ENCODE results near the gene NUBPL. TPM values are rescaled to one million over a fixed set of nuclear protein-coding genes. Genes with fewer than 3 reads are reported as not detected.

The NUBPL gene
- total RNA-seq (2014; rRNA removed; shearing (Covaris generic)), result 15.7 and 26.8 TPM in 2 replicates

GRCh38 chr14:31561155-31561846, at the start of gene NUBPL:
NUBPL (plus strand) TSS chr14:31561404; CDS start chr14:31561440, 36 bp downstream.
- in situ Hi-C loops (cut with HindIII; ENCODE audit: low sequenced_read_pairs), result no loop called here
- peak; percentile 94 for DNase-seq (ENCODE audit: low spot score)

- in situ Hi-C loops (cut with HindIII; ENCODE audit: low sequenced_read_pairs), result no loop called here
- no peak for DNase-seq (ENCODE audit: low spot score)
These were observed 34.1 kb upstream of the NUBPL start for GRCh38 chr14:31527087-31527486.

- DNase-seq (ENCODE audit: low spot score), result no peak
- in situ Hi-C loops (cut with HindIII; ENCODE audit: low sequenced_read_pairs), result no loop called here
These were observed 33.7 kb upstream of the NUBPL start for GRCh38 chr14:31527546-31527945.

DNA sequence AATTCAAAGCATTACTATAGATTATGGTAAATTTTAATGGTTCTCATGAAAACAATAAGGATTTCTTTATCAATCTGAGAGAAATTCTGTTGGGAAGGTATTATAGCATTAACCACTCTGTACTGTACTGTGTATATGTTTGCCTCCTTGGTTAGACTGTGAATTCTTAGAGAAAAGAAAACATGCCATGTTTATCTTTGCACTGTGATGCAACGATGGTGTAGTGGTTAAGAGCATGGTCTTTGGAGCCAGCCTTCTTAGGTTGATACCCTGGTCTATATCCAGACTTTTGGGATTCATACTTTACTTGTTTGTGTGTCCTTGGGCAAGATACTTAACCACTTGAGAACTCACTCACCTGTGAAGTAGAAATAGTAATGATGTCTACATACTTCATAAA, 32.2 kb upstream of the NUBPL start:
- in situ Hi-C loops (cut with HindIII; ENCODE audit: low sequenced_read_pairs), result no loop called here
- DNase-seq (ENCODE audit: low spot score), result no peak

DNA sequence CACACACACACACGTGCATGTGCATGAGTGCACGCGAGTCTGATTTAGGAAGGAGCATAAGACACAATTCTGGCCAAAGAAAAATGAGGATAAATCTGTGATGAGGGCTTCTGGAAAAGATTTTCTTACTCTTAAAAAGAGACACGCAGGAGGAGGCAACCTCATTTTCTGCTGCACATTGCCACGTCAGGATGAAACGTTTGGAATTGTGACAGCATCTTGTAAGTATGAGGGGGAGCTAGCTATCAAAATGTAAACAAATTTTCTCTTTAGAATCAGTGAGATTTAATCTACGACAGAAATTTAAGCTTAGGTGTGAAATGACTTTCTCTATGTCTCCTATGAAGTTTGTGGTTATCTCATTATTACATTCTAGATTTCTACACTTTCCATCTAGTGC, 31.1 kb upstream of the NUBPL start:
- in situ Hi-C loops (cut with HindIII; ENCODE audit: low sequenced_read_pairs), result no loop called here
- DNase-seq (ENCODE audit: low spot score), result no peak

GRCh38 chr14:31536201-31536960, 24.8 kb upstream of the NUBPL start:
- no peak for DNase-seq (ENCODE audit: low spot score)
- in situ Hi-C loops (cut with HindIII; ENCODE audit: low sequenced_read_pairs), result no loop called here

GRCh38 chr14:31541702-31542101, 19.5 kb upstream of the NUBPL start:
- in situ Hi-C loops (cut with HindIII; ENCODE audit: low sequenced_read_pairs), result no loop called here
- no peak for DNase-seq (ENCODE audit: low spot score)

DNA sequence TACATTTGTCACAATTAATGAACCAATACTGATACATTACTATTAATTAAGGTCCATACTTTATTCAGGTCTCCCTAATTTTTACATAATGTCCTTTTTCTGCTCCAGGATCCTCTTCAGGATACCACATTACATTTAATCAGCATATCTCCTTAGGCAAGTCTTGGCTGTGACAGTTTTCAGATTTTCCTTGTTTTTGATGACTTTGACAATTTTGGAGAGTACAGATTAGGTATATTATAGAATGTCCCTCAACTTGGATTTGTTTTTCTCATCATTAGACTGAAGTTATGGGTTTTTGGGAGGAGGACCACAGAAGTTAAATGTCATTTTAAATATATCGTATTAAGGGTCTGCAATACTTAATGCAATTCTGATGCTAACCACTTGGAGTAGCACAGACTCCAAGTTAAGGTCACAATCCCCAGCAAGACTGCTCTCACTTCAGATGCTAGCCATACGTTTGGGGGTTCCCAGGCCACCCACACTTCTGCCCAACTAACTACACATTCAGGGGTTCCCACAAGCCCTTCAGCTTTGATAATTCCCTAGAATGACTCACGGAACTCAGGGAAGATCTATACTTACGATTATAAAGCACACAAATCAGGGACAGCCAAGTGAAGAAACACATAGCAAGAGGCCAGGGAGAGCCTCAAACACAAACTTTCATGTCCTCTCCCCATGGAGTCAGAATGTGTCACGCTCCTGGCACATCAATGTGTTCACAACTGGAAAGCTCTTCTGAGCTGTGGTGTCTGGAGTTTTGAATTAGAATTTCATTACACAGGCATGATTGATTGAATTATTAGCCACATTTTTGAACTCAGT, 17.0 kb upstream of the NUBPL start:
- DNase-seq (ENCODE audit: low spot score), result no peak
- in situ Hi-C loops (cut with HindIII; ENCODE audit: low sequenced_read_pairs), result no loop called here

- in situ Hi-C loops (cut with HindIII; ENCODE audit: low sequenced_read_pairs), result no loop called here
- DNase-seq (ENCODE audit: low spot score), result no peak
These were observed 16.4 kb upstream of the NUBPL start for GRCh38 chr14:31544816-31545215.

GRCh38 chr14:31545328-31545727, 15.9 kb upstream of the NUBPL start:
- in situ Hi-C loops (cut with HindIII; ENCODE audit: low sequenced_read_pairs), result no loop called here
- no peak for DNase-seq (ENCODE audit: low spot score)

- no peak for DNase-seq (ENCODE audit: low spot score)
These were observed 11.4 kb upstream of the NUBPL start for GRCh38 chr14:31549817-31550216.

GRCh38 chr14:31550589-31550988, 10.6 kb upstream of the NUBPL start:
- in situ Hi-C loops (cut with HindIII; ENCODE audit: low sequenced_read_pairs), result no loop called here
- DNase-seq (ENCODE audit: low spot score), result no peak

More at GRCh38 chr14:31549817-31550216, 11.4 kb upstream of the NUBPL start:
- in situ Hi-C loops (cut with HindIII; ENCODE audit: low sequenced_read_pairs), result no loop called here

- in situ Hi-C loops (cut with HindIII; ENCODE audit: low sequenced_read_pairs), result no loop called here
- DNase-seq (ENCODE audit: low spot score), result no peak
These were observed 5.0 kb upstream of the NUBPL start for GRCh38 chr14:31556191-31556590.

DNA sequence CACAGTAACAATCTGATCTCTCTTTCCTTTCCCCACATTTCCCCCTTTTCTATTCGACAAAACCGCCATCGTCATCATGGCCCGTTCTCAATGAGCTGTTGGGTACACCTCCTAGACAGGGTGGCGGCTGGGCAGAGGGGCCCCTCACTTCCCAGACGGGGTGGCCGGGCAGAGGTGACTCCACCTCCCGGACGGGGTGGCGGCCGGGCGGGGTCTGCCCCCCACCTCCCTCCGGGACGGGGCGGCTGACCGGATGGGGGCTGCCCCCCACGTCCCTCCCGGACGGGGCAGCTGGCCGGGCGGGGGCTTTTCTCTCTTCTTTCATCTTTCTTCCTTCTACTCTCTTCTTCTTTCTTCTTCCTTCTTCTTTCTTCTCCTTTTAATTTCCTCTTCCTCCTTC, 1.3 kb upstream of the NUBPL start:
- DNase-seq (ENCODE audit: low spot score), result no peak
- in situ Hi-C loops (cut with HindIII; ENCODE audit: low sequenced_read_pairs), result no loop called here

GRCh38 chr14:31560759-31561154, 447 bp upstream of the NUBPL start:
- DNase-seq (ENCODE audit: low spot score), result no peak
- in situ Hi-C loops (cut with HindIII; ENCODE audit: low sequenced_read_pairs), result no loop called here

DNA sequence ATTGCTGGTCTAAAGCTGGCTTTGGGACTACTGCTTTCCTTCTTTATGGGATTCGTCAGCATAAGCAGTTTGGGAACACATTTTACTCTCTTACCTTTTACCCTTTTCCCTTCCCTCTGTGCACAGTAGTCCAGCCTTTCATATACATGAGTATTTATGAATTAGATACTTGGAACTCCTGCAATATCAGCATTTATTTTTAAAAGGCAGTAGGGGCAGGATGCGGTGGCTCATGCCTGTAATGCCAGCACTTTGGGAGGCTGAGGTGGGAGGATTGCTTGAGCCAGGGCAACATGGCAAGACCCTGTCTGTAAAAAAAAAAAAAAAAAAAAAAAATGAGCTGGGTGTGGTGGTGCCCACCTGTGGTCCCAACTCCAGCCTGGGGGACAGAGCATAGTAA, 3.0 kb downstream of the NUBPL start:
- in situ Hi-C loops (cut with HindIII; ENCODE audit: low sequenced_read_pairs), result no loop called here

DNA sequence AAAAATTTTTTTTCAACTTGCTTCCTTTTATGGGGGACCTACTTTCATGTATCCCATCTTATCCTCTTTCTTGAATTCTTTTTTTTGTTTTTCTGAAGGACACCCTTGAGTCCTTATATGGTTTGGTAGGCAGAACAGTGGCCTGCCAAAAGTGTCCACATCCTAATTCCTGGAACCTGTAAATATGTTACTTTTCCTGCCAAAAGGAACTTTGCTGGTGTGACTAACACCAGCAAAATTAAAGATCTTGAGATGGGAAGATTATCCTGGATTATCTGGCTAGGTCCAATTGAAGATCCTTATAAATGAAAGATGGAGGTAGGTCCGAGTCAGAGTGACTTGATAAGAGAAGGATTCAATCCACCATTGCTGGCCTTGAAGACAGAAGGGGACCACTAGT, 5.3 kb downstream of the NUBPL start:
- DNase-seq (ENCODE audit: low spot score), result no peak
- in situ Hi-C loops (cut with HindIII; ENCODE audit: low sequenced_read_pairs), result no loop called here

More for the DNA sequence above, 3.0 kb downstream of the NUBPL start:
- no peak for DNase-seq (ENCODE audit: low spot score)

- no peak for DNase-seq (ENCODE audit: low spot score)
- in situ Hi-C loops (cut with HindIII; ENCODE audit: low sequenced_read_pairs), result no loop called here
These were observed 6.5 kb downstream of the NUBPL start for GRCh38 chr14:31567655-31568054.

DNA sequence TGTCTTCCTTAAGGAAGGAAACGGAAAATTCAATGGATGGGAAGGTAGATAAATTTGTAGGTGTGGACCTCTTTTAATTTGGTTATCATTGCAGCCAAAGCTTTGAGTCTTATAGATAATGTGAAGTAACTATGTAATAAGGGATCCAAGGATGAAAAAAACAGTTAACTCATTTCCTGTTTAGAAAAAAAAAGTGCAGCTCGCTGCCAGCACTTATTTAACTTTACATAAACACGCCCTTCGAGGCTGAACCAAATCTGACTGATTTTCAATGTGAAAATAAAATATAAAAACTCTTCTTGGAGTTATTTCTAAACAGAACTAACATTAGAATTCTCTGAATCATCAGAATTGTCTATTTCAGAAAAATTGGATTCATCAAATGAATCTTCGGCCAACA, 7.0 kb downstream of the NUBPL start:
- in situ Hi-C loops (cut with HindIII; ENCODE audit: low sequenced_read_pairs), result no loop called here
- DNase-seq (ENCODE audit: low spot score), result no peak

DNA sequence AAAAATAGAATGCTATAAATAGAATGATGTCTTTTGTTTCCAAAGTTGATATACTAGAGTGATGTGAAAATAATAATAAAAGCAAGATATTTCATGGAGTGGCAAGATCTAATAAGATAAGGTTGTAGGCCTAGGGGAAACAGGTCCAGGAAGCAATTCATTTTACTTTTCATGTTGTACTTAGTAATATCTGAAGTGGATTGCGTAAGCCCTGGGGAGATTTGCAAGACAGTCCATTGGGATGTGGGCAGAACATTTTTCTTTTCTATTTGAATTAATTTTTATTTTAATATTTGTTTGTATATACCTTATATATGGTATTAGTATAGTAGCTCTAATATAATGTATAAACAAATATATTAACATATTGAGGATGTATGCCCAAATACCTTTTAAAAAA, 7.5 kb downstream of the NUBPL start:
- in situ Hi-C loops (cut with HindIII; ENCODE audit: low sequenced_read_pairs), result no loop called here
- no peak for DNase-seq (ENCODE audit: low spot score)
